Esophagus squamous epithelium (tissue), 4 donors: ENCODE measurements around the gene NAA40.

Source experiments
- POLR2A ChIP-seq, 4 donors: fragments of 450-650 bp; IDR thresholded peaks; one replicate each; pipeline ENCODE4 v1.6.1; 2017; ENCODE audit warnings: antibody characterized with exemption in 4 of 4, mild to moderate bottlenecking in 4 of 4, moderate library complexity in 3 of 4
- TF ChIP-seq, protein P1 (sequence below), 6 experiments: fragments of 450-650 bp in 4 of 6; fragments of 200-600 bp in 2 of 6; sonication (generic) in 2 of 6; IDR thresholded peaks; one replicate each; pipeline ENCODE4 v1.5.1; 2016 to 2019; ENCODE audit warnings: antibody characterized with exemption in 6 of 6, mild to moderate bottlenecking in 4 of 6, moderate library complexity in 4 of 6

DNA sequence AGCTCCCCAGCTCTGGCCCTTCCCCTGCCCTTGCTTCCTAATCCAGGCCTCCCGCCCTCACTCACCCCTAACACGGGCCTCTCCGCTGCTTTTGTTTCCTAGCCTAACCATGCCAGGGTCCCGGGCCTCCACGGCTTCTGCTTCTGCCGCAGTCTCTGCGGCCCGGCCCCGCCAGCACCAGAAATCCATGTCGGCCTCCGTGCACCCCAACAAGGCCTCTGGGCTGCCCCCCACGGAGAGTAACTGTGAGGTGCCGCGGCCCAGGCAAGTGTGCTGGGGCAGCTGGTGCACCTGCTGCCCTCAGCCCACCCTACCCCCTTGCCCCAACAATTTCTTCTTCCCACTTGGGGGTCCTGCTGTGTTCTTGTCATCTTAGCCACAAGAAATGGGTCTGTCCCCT lies 34.9 kb upstream of the NAA40 start:
- TF ChIP-seq, protein P1, sequence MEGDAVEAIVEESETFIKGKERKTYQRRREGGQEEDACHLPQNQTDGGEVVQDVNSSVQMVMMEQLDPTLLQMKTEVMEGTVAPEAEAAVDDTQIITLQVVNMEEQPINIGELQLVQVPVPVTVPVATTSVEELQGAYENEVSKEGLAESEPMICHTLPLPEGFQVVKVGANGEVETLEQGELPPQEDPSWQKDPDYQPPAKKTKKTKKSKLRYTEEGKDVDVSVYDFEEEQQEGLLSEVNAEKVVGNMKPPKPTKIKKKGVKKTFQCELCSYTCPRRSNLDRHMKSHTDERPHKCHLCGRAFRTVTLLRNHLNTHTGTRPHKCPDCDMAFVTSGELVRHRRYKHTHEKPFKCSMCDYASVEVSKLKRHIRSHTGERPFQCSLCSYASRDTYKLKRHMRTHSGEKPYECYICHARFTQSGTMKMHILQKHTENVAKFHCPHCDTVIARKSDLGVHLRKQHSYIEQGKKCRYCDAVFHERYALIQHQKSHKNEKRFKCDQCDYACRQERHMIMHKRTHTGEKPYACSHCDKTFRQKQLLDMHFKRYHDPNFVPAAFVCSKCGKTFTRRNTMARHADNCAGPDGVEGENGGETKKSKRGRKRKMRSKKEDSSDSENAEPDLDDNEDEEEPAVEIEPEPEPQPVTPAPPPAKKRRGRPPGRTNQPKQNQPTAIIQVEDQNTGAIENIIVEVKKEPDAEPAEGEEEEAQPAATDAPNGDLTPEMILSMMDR (IDR thresholded peaks at IDR 0.05): no peak
- TF ChIP-seq POLR2A (IDR thresholded peaks at IDR 0.05): no peak
